ENCODE measurements around the gene NR2C2. TPM values are rescaled to one million over a fixed set of nuclear protein-coding genes. Genes with fewer than 3 reads are reported as not detected.

The NR2C2 gene
- total and polyA plus RNA-seq, 4 donors: 3.3 to 21.8 (median 14.5) TPM

DNA sequence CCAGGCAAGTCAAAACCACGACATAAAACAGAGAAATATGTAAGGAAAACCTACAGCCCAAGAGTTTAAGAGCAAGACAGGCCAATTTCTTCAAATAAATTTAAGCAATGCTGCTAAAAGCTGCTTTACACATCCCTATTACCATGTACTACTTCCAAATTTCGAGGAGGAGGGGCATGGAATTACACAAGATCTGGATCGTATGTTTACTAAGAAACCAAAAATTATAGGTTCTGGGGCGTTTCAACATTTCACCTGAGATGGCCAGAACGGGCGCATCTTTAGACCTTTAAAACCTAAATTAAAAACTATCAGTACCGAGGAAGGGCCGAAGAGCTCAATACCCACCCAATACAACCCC is 664 bp upstream of the NR2C2 start:
- peak overlapping the region; percentile 65 to 100 (median 87) for H3K4me3 ChIP-seq (ENCODE audit: low read depth in 1 of 3, low read length in 3 of 3)
- H3K9ac ChIP-seq (ENCODE audit: low read depth in 1 of 2, low read length in 2 of 2): peak overlapping the region; percentile 73 to 82
- TF ChIP-seq, protein P1, sequence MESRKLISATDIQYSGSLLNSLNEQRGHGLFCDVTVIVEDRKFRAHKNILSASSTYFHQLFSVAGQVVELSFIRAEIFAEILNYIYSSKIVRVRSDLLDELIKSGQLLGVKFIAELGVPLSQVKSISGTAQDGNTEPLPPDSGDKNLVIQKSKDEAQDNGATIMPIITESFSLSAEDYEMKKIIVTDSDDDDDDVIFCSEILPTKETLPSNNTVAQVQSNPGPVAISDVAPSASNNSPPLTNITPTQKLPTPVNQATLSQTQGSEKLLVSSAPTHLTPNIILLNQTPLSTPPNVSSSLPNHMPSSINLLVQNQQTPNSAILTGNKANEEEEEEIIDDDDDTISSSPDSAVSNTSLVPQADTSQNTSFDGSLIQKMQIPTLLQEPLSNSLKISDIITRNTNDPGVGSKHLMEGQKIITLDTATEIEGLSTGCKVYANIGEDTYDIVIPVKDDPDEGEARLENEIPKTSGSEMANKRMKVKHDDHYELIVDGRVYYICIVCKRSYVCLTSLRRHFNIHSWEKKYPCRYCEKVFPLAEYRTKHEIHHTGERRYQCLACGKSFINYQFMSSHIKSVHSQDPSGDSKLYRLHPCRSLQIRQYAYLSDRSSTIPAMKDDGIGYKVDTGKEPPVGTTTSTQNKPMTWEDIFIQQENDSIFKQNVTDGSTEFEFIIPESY (IDR thresholded peaks at IDR 0.05): no peak
- TF ChIP-seq GABPA (IDR thresholded peaks at IDR 0.05 in 1 of 2, conservative IDR thresholded peaks at IDR 0.05 in 1 of 2) (no peak), FOXA2 (IDR thresholded peaks at IDR 0.05) (no peak), RAD21 (IDR thresholded peaks at IDR 0.05) (peak in 1 of 2 donors; percentile 2), JUND (IDR thresholded peaks at IDR 0.05) (no peak)
- H3K36me3 ChIP-seq (ENCODE audit: control insufficient read depth in 4 of 4, insufficient read depth in 3 of 4, low read depth in 1 of 4, low read length in 3 of 4): peaks cover 0 to 5% (median 2%) of the 10 kb centered on the region in 4 donors
- peaks cover 8 to 40% (median 36%) of the 10 kb centered on the region in 4 donors for H3K4me1 ChIP-seq (ENCODE audit: control insufficient read depth in 4 of 4, insufficient read depth in 4 of 4, low read length in 3 of 4)
- WGBS: under 1% methylated on average over 8 of the region's 8 CpGs
- peak overlapping the region; percentile 98 for H3K27ac ChIP-seq (ENCODE audit: low read depth in 1 of 2, low read length in 2 of 2)
- H3K9me3 ChIP-seq (ENCODE audit: control insufficient read depth in 4 of 4, low read length in 3 of 4): no peaks in the 10 kb centered on the region
- no peak for DNase-seq (ENCODE audit: low spot score)
- no peaks in the 10 kb centered on the region for H3K27me3 ChIP-seq (ENCODE audit: control insufficient read depth in 4 of 4, insufficient read depth in 4 of 4, low read length in 3 of 4)

DNA sequence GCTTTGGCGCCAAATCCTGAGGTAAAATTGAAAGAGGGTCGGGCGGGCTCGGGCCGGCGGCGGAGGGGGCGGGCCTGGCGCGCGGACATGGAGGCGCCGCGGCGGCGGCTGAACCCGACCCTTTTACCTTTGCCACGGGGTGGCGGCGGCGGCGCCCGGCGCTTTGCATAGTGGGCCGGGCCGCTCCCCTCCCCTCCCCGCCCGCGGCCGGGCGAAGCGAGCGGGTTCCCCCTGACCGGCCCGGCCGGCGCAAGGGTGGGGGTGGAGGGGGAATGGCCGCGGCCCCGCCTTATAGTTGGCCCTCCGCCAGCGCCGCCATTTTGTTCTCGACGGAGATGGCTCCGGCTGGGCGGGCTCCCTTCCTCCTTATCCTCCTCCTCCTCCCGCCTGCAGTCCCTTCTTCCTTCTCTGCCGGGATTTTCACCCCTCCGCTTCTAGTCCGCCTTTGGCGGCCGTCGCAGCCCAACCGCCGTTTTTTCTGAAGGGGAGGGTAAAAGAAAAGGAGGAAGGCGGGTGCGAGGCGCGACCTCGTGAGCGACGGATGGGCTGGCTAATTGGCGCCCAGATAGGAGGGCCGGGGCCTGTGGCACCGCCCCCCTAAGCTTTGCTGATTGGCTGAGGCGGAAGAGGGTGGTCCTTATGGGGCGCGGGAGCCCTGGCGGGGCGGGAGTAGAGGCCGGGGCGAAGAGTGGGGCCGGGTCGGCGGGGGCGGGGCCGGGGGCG is 664 bp downstream of the NR2C2 start:
- peak overlapping the region; percentile 98 for H3K27ac ChIP-seq (ENCODE audit: low read depth in 1 of 2, low read length in 2 of 2)
- TF ChIP-seq GABPA (IDR thresholded peaks at IDR 0.05 in 1 of 2, conservative IDR thresholded peaks at IDR 0.05 in 1 of 2): no peak
- peak in 1 of 2 donors; percentile 51 for TF ChIP-seq EGR1 (IDR thresholded peaks at IDR 0.05; ENCODE audit: low read depth in 2 of 2)
- TF ChIP-seq, protein P2, sequence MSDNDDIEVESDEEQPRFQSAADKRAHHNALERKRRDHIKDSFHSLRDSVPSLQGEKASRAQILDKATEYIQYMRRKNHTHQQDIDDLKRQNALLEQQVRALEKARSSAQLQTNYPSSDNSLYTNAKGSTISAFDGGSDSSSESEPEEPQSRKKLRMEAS (IDR thresholded peaks at IDR 0.05): peak; percentile 24
- peak; percentile 98 for TF ChIP-seq YY1 (IDR thresholded peaks at IDR 0.05)
- TF ChIP-seq, protein P3, sequence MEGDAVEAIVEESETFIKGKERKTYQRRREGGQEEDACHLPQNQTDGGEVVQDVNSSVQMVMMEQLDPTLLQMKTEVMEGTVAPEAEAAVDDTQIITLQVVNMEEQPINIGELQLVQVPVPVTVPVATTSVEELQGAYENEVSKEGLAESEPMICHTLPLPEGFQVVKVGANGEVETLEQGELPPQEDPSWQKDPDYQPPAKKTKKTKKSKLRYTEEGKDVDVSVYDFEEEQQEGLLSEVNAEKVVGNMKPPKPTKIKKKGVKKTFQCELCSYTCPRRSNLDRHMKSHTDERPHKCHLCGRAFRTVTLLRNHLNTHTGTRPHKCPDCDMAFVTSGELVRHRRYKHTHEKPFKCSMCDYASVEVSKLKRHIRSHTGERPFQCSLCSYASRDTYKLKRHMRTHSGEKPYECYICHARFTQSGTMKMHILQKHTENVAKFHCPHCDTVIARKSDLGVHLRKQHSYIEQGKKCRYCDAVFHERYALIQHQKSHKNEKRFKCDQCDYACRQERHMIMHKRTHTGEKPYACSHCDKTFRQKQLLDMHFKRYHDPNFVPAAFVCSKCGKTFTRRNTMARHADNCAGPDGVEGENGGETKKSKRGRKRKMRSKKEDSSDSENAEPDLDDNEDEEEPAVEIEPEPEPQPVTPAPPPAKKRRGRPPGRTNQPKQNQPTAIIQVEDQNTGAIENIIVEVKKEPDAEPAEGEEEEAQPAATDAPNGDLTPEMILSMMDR (IDR thresholded peaks at IDR 0.05; ENCODE audit: low read depth, low read length, missing input control): no peak
- TF ChIP-seq FOXA1 (IDR thresholded peaks at IDR 0.05): peak; percentile 27
- TF ChIP-seq, protein P1 (IDR thresholded peaks at IDR 0.05): no peak
- TF ChIP-seq TAF1 (conservative IDR thresholded peaks at IDR 0.05): no peak
- TF ChIP-seq, protein P4, sequence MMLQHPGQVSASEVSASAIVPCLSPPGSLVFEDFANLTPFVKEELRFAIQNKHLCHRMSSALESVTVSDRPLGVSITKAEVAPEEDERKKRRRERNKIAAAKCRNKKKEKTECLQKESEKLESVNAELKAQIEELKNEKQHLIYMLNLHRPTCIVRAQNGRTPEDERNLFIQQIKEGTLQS (IDR thresholded peaks at IDR 0.05): no peak
- peak; percentile 89 for TF ChIP-seq SP1 (IDR thresholded peaks at IDR 0.05)
- TF ChIP-seq, protein P5, sequence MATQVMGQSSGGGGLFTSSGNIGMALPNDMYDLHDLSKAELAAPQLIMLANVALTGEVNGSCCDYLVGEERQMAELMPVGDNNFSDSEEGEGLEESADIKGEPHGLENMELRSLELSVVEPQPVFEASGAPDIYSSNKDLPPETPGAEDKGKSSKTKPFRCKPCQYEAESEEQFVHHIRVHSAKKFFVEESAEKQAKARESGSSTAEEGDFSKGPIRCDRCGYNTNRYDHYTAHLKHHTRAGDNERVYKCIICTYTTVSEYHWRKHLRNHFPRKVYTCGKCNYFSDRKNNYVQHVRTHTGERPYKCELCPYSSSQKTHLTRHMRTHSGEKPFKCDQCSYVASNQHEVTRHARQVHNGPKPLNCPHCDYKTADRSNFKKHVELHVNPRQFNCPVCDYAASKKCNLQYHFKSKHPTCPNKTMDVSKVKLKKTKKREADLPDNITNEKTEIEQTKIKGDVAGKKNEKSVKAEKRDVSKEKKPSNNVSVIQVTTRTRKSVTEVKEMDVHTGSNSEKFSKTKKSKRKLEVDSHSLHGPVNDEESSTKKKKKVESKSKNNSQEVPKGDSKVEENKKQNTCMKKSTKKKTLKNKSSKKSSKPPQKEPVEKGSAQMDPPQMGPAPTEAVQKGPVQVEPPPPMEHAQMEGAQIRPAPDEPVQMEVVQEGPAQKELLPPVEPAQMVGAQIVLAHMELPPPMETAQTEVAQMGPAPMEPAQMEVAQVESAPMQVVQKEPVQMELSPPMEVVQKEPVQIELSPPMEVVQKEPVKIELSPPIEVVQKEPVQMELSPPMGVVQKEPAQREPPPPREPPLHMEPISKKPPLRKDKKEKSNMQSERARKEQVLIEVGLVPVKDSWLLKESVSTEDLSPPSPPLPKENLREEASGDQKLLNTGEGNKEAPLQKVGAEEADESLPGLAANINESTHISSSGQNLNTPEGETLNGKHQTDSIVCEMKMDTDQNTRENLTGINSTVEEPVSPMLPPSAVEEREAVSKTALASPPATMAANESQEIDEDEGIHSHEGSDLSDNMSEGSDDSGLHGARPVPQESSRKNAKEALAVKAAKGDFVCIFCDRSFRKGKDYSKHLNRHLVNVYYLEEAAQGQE (IDR thresholded peaks at IDR 0.05): no peak
- TF ChIP-seq NR2F2 (IDR thresholded peaks at IDR 0.05): no peak
- no peak for TF ChIP-seq FOXA2 (IDR thresholded peaks at IDR 0.05)
- no peak for TF ChIP-seq HNF4G (IDR thresholded peaks at IDR 0.05)
- no peak for TF ChIP-seq HNF4A (conservative IDR thresholded peaks at IDR 0.05)
- peak in 1 of 2 donors; percentile 38 for TF ChIP-seq RXRA (IDR thresholded peaks at IDR 0.05)
- no peak for TF ChIP-seq JUND (IDR thresholded peaks at IDR 0.05)
- TF ChIP-seq RAD21 (IDR thresholded peaks at IDR 0.05): no peak
- DNase-seq (ENCODE audit: low spot score): peak; percentile 98
- peak overlapping the region; percentile 56 to 91 for H3K9ac ChIP-seq (ENCODE audit: low read depth in 1 of 2, low read length in 2 of 2)
- no peaks in the 10 kb centered on the region for H3K9me3 ChIP-seq (ENCODE audit: control insufficient read depth in 4 of 4, low read length in 3 of 4)
- peaks cover 4 to 38% (median 31%) of the 10 kb centered on the region in 4 donors for H3K4me1 ChIP-seq (ENCODE audit: control insufficient read depth in 4 of 4, insufficient read depth in 4 of 4, low read length in 3 of 4)
- peaks cover 0 to 5% (median 2%) of the 10 kb centered on the region in 4 donors for H3K36me3 ChIP-seq (ENCODE audit: control insufficient read depth in 4 of 4, insufficient read depth in 3 of 4, low read depth in 1 of 4, low read length in 3 of 4)
- peak overlapping the region; percentile 93 to 100 (median 94) for H3K4me3 ChIP-seq (ENCODE audit: low read depth in 1 of 3, low read length in 3 of 3)
- under 1% methylated on average over 79 of the region's 79 CpGs for WGBS
- no peaks in the 10 kb centered on the region for H3K27me3 ChIP-seq (ENCODE audit: control insufficient read depth in 4 of 4, insufficient read depth in 4 of 4, low read length in 3 of 4)
